ENCODE data around the gene GRB14.

The GRB14 gene

DNA sequence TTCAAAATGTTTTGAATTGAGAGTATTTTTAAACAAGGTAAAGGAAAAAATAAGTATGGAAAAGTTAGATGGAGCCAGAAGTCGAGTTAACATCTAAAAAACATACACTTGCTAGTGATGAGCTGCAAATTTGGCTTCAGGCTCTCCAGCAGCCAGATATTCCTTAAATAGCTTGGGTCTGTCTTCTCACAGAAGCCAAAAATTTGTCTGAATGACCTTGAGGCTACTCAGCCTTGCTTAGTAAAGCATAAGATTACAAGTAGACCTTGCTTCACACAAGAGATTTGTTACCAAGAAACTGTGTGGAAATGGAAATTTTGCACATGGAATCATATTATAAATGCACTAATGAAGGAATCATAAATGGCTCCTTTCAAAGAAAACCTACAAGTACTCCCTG lies 40.8 kb upstream of the GRB14 start:
- TF ChIP-seq, protein P1, sequence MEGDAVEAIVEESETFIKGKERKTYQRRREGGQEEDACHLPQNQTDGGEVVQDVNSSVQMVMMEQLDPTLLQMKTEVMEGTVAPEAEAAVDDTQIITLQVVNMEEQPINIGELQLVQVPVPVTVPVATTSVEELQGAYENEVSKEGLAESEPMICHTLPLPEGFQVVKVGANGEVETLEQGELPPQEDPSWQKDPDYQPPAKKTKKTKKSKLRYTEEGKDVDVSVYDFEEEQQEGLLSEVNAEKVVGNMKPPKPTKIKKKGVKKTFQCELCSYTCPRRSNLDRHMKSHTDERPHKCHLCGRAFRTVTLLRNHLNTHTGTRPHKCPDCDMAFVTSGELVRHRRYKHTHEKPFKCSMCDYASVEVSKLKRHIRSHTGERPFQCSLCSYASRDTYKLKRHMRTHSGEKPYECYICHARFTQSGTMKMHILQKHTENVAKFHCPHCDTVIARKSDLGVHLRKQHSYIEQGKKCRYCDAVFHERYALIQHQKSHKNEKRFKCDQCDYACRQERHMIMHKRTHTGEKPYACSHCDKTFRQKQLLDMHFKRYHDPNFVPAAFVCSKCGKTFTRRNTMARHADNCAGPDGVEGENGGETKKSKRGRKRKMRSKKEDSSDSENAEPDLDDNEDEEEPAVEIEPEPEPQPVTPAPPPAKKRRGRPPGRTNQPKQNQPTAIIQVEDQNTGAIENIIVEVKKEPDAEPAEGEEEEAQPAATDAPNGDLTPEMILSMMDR (IDR thresholded peaks at IDR 0.05): no peak
- H3K27ac ChIP-seq: no peak overlapping the region

DNA sequence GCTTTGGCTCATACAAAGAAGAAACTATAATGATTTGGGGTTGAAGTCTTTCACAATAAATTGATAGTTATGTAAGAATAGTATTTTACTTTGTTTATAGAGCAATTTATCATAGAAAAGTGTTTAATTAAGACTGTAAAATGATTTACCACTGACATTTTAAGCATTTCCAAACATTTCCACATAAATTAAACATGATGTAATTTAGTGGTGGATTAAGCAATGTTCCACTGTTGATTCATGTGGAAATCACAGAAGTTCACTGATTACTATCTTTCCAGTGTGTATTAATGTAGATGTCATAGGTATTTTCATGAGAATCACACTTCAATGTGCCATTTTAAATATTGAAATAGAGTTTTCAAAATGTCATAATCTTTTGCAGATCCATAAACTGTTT lies 40.1 kb upstream of the GRB14 start:
- TF ChIP-seq, protein P1 (IDR thresholded peaks at IDR 0.05): no peak
- Histone ChIP-seq H3K4me3 (no peak overlapping the region), H3K27me3 (no peaks in the 10 kb centered on the region), H3K9me3 (no peaks in the 10 kb centered on the region), H3K27ac (no peak overlapping the region), H3K36me3 (peaks cover 3 to 14% (median 9%) of the 10 kb centered on the region in 3 donors), H3K4me1 (peaks cover 0 to 5% (median 0%) of the 10 kb centered on the region in 4 donors)
- intact Hi-C loops (cut with DNase I; ENCODE audit: low total_unique reads): no loop called here
- no peak for DNase-seq

More for the DNA sequence above, 40.8 kb upstream of the GRB14 start:
- H3K4me1 ChIP-seq: peaks cover 0 to 5% (median 0%) of the 10 kb centered on the region in 4 donors
- DNase-seq: no peak
- no peaks in the 10 kb centered on the region for H3K27me3 ChIP-seq
- H3K36me3 ChIP-seq: peaks cover 3 to 14% (median 9%) of the 10 kb centered on the region in 3 donors
- intact Hi-C loops (cut with DNase I; ENCODE audit: low total_unique reads): no loop called here
- H3K9me3 ChIP-seq: no peaks in the 10 kb centered on the region
- H3K4me3 ChIP-seq: no peak overlapping the region

DNA sequence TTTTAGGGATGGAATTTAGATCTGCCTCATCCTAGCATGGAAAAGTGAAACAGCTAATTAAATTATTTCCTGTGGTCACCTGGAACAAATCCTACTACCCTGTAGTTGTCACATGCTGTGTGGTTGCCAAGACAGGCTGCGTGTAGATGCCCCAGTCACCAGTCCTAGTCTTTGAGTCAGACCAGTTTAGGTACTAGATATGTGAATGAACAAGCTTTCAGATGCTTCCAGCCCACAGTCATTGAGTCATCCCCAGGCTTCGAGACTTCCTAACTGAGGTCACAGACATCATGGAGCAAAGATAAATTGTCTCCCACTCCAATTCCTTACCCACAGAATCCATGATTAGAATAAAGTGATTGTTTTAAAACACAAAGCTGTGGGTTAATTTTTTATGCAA lies 35.8 kb upstream of the GRB14 start:
- no peaks in the 10 kb centered on the region for H3K27me3 ChIP-seq
- H3K36me3 ChIP-seq: peaks cover 3 to 25% (median 14%) of the 10 kb centered on the region in 3 donors
- H3K27ac ChIP-seq: no peak overlapping the region
- TF ChIP-seq, protein P1 (IDR thresholded peaks at IDR 0.05): no peak
- DNase-seq: no peak
- intact Hi-C loops (cut with DNase I; ENCODE audit: low total_unique reads): no loop called here
- no peak overlapping the region for H3K4me3 ChIP-seq
- peaks cover 0 to 5% (median 0%) of the 10 kb centered on the region in 3 donors for H3K9me3 ChIP-seq
- H3K4me1 ChIP-seq: no peaks in the 10 kb centered on the region

DNA sequence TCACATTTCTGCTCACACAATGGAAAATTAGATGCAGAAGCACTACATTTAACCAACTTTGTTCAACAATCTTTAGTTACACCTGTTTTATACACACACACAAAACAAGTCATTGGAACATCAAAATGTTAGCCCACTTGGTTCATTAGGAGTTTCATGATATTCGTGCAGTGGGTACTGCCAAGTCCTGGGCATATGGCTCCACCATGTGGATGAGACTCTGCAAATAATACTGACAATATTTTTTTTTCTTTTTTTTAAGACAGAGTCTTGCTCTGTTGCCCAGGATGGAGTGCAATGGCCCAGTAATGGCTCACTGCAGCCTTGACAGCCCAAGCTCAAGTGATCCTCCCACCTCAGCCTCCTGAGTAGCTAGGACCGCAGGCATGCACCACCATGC lies 34.5 kb upstream of the GRB14 start:
- Histone ChIP-seq H3K4me1 (no peaks in the 10 kb centered on the region), H3K4me3 (no peak overlapping the region), H3K36me3 (peaks cover 3 to 25% (median 14%) of the 10 kb centered on the region in 3 donors), H3K27me3 (no peaks in the 10 kb centered on the region), H3K27ac (no peak overlapping the region), H3K9me3 (peaks cover 0 to 10% (median 2%) of the 10 kb centered on the region in 3 donors)
- DNase-seq: no peak
- intact Hi-C loops (cut with DNase I; ENCODE audit: low total_unique reads): no loop called here
- TF ChIP-seq, protein P1 (IDR thresholded peaks at IDR 0.05): no peak

DNA sequence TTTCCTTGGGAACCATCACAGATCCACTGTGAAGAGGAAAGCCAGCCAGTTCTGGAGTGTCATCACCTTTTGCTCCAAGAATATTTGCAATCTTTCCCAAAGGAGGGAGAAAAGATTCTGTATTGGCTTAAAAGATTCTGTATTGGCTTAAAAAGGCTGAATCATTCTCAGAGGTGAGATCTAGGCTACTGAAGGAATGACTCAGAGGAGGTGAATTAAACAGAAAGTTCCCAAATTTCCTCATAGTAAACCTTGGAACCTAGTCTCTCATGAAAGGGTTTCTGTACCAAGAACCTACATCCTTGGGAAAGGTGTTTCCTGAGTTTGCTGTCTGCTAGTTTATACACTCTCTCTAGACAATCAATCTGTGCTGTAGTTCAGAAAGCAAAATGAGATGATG lies 34.1 kb upstream of the GRB14 start:
- no peaks in the 10 kb centered on the region for H3K4me1 ChIP-seq
- TF ChIP-seq, protein P1 (IDR thresholded peaks at IDR 0.05): no peak

DNA sequence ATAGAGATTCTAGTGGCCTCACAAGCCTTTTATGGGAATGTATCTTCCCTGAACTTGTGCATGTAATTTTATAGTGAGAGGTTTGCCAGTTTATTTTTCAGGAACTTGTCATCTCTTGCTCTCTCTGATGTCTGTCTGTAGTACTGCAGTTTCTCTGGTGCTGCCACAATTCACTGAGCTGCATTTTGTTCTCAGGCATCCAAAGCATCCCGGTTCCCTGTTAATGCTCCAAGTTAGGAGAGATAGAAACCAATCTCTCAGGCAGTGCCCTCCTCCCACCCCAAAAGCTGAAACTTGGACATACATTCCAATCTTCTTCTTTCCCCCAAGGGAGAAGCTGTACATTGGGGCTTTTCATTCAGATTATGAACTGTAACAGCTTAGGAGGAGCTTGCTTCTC lies 30.1 kb upstream of the GRB14 start:
- peaks cover 4 to 42% (median 13%) of the 10 kb centered on the region in 3 donors for H3K9me3 ChIP-seq
- no peaks in the 10 kb centered on the region for H3K27me3 ChIP-seq
- no peak for DNase-seq
- no peaks in the 10 kb centered on the region for H3K4me1 ChIP-seq
- TF ChIP-seq, protein P1 (IDR thresholded peaks at IDR 0.05): no peak
- intact Hi-C loops (cut with DNase I; ENCODE audit: low total_unique reads): no loop called here
- H3K4me3 ChIP-seq: no peak overlapping the region
- H3K36me3 ChIP-seq: peaks cover 0 to 16% (median 0%) of the 10 kb centered on the region in 3 donors
- no peak overlapping the region for H3K27ac ChIP-seq

More for the DNA sequence above, 34.1 kb upstream of the GRB14 start:
- Histone ChIP-seq H3K9me3 (peaks cover 0 to 13% (median 7%) of the 10 kb centered on the region in 3 donors), H3K27ac (no peak overlapping the region), H3K36me3 (peaks cover 3 to 25% (median 14%) of the 10 kb centered on the region in 3 donors), H3K27me3 (no peaks in the 10 kb centered on the region), H3K4me3 (no peak overlapping the region)
- DNase-seq: no peak
- intact Hi-C loops (cut with DNase I; ENCODE audit: low total_unique reads): no loop called here
